Esophagus (tissue), 2 donors: Measurements from ENCODE around the gene MAZ. TPM values are rescaled to one million over a fixed set of nuclear protein-coding genes. Genes with fewer than 3 reads are reported as not detected.

ENCODE experiments used
- polyA plus RNA-seq, 2 donors: library from polyadenylated mRNA; stranded (reverse); fragments of 200-250 nt; gene quantifications; one replicate each; pipeline ENCODE4 v1.2.3, GENCODE V29; 2013
- donor health status: healthy with polysubstance abuse.
- donor health status: Bipolar disorder and iron deficiency.

The MAZ gene
- polyA plus RNA-seq, 2 donors = 95.9 to 111 TPM

Other genes with a start within 250 kb of the MAZ start
- gene SPN, start 143.3 kb upstream of the MAZ start, polyA plus RNA-seq = 1 to 10 TPM; 1.1 to 1.5 TPM
- gene QPRT, start 127.3 kb upstream of the MAZ start, polyA plus RNA-seq = under 1 TPM; 0.28 to 0.56 TPM
- gene C16orf54, start 60.5 kb upstream of the MAZ start, polyA plus RNA-seq = under 1 TPM; 0.33 to 0.55 TPM
- gene ZG16, start 28.3 kb upstream of the MAZ start, polyA plus RNA-seq = under 1 TPM in 1 of 2 donors, not detected in 1; 0.02 TPM
- gene KIF22, start 15.8 kb upstream of the MAZ start, polyA plus RNA-seq = 10 to 100 TPM; 43.3 to 57.9 TPM
- 1 to 10 TPM; 1.1 to 2.1 TPM for gene PRRT2, start 5.7 kb downstream of the MAZ start, polyA plus RNA-seq
- 10 to 100 TPM; 23.2 to 32.4 TPM for gene PAGR1, start 9.6 kb downstream of the MAZ start, polyA plus RNA-seq
- gene MVP, start 13.9 kb downstream of the MAZ start, polyA plus RNA-seq = 10 to 100 TPM; 63.3 to 69.4 TPM
- gene CDIPT, start 56.7 kb downstream of the MAZ start, polyA plus RNA-seq = 10 to 100 TPM; 26.7 to 48.3 TPM
- under 1 TPM; 0.35 to 0.45 TPM for gene SEZ6L2, start 93.0 kb downstream of the MAZ start, polyA plus RNA-seq
- under 1 TPM; 0.31 to 0.39 TPM for gene ASPHD1, start 94.0 kb downstream of the MAZ start, polyA plus RNA-seq
- gene KCTD13, start 119.7 kb downstream of the MAZ start, polyA plus RNA-seq = 10 to 100 TPM; 10.1 to 15.5 TPM
- 10 to 100 TPM; 61.1 to 83.4 TPM for gene TMEM219, start 155.6 kb downstream of the MAZ start, polyA plus RNA-seq
- gene TAOK2, start 167.3 kb downstream of the MAZ start, polyA plus RNA-seq = 10 to 100 TPM; 15.6 to 30.2 TPM
- 1 to 10 TPM; 6.3 to 9.7 TPM for gene HIRIP3, start 189.1 kb downstream of the MAZ start, polyA plus RNA-seq
- gene INO80E, start 189.7 kb downstream of the MAZ start, polyA plus RNA-seq = 10 to 100 TPM; 46.4 to 82.1 TPM
- gene DOC2A, start 204.5 kb downstream of the MAZ start, polyA plus RNA-seq = 1 to 10 TPM in 1 of 2 donors, under 1 TPM in 1; 0.69 to 3.0 TPM
- gene C16orf92, start 216.7 kb downstream of the MAZ start, polyA plus RNA-seq = not detected
- gene TLCD3B, start 224.7 kb downstream of the MAZ start, polyA plus RNA-seq = under 1 TPM; 0.04 to 0.16 TPM